Peyer's patch (tissue), 4 donors: ENCODE results near the gene MGST2. TPM values are rescaled to one million over a fixed set of nuclear protein-coding genes. Genes with fewer than 3 reads are reported as not detected.

ENCODE experiments used
- DNase-seq, 3 donors: peaks; one replicate each; pipeline ENCODE4 v3.0.0-alpha.2; 2017 to 2019
- H3K27ac ChIP-seq, 4 donors: fragments of 200-600 bp; sonication (generic); one replicate each; pipeline ENCODE4 v1.5.1; 2016 to 2019
- H3K27me3 ChIP-seq, 2 donors: fragments of 200-600 bp; sonication (generic); one replicate each; pipeline ENCODE4 v1.5.1; 2019
- H3K36me3 ChIP-seq, 3 donors: fragments of 200-600 bp; sonication (generic); one replicate each; pipeline ENCODE4 v1.5.1; 2016 to 2019
- H3K4me1 ChIP-seq, 4 donors: fragments of 200-600 bp; sonication (generic); one replicate each; pipeline ENCODE4 v1.5.1; 2016 to 2019
- H3K4me3 ChIP-seq, 4 donors: fragments of 200-600 bp; sonication (generic); 1 replicate in 3 of 4; 2 replicates in 1 of 4; pipeline ENCODE4 v1.5.1; 2016 to 2019; ENCODE audit warnings: mild to moderate bottlenecking in 1 of 4
- H3K9me3 ChIP-seq, 4 donors: fragments of 200-600 bp; sonication (generic); one replicate each; pipeline ENCODE4 v1.5.1; 2016 to 2019; ENCODE audit warnings: mild to moderate bottlenecking in 1 of 4
- CTCF ChIP-seq, 6 experiments: fragments of 450-650 bp in 4 of 6; fragments of 200-600 bp in 2 of 6; sonication (generic) in 1 of 6; IDR thresholded peaks; one replicate each; pipeline ENCODE4 v1.5.1; 2017 to 2019; ENCODE audit warnings: antibody characterized with exemption in 6 of 6, mild to moderate bottlenecking in 3 of 6, moderate library complexity in 1 of 6
- POLR2A ChIP-seq, 2 donors: fragments of 450-650 bp; IDR thresholded peaks; one replicate each; pipeline ENCODE4 v1.5.1; 2017; ENCODE audit warnings: antibody characterized with exemption in 2 of 2, mild to moderate bottlenecking in 2 of 2, moderate library complexity in 2 of 2
- total RNA-seq, 4 donors: library from RNA; depleted of rRNA; stranded (reverse); fragments of >200 nt; gene quantifications; one replicate each; pipeline ENCODE4 v1.1.0, GENCODE V29; 2016

MGST2 gene
- total RNA-seq, 4 donors from 2014 or later: 21.5 to 137 (median 83.4) TPM

GRCh38 chr4:139682309-139682708 lies 16.7 kb downstream of the MGST2 start:
- Histone ChIP-seq H3K27ac (no peak overlapping the region), H3K4me3 (no peak overlapping the region), H3K9me3 (no peaks in the 10 kb centered on the region), H3K4me1 (peaks cover 0 to 19% (median 0%) of the 10 kb centered on the region in 4 donors), H3K27me3 (no peaks in the 10 kb centered on the region), H3K36me3 (peaks cover 0 to 42% (median 0%) of the 10 kb centered on the region in 3 donors)
- no peak for TF ChIP-seq CTCF (IDR thresholded peaks at IDR 0.05)
- no peak for TF ChIP-seq POLR2A (IDR thresholded peaks at IDR 0.05)
- DNase-seq: no peak

GRCh38 chr4:139682741-139683151 lies 17.1 kb downstream of the MGST2 start:
- H3K9me3 ChIP-seq: no peaks in the 10 kb centered on the region
- H3K27ac ChIP-seq: no peak overlapping the region
- no peaks in the 10 kb centered on the region for H3K27me3 ChIP-seq
- no peak for DNase-seq
- TF ChIP-seq CTCF (IDR thresholded peaks at IDR 0.05) (no peak), POLR2A (IDR thresholded peaks at IDR 0.05) (no peak)
- H3K4me3 ChIP-seq: no peak overlapping the region
- H3K4me1 ChIP-seq: peaks cover 0 to 19% (median 0%) of the 10 kb centered on the region in 4 donors
- peaks cover 0 to 39% (median 0%) of the 10 kb centered on the region in 3 donors for H3K36me3 ChIP-seq

DNA sequence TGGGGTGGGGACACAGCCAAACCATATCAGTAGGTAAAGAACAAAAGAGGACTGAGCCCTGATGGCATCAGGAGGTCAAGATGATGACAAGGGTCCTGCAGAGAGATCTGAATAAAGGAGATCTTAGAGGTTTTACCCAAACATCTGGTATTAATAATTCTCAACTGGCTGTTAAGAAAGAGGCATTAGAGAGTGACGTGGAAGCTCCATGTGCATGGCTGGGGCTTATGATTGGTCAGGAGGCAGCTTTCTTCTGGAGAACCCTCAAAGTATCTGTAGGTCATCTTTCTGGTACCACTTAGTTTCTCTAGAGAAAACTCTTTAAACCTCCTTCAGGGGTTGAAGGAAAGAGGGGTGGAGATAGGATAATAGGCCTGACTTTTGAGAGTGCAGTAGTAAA lies 18.7 kb downstream of the MGST2 start:
- TF ChIP-seq CTCF (IDR thresholded peaks at IDR 0.05) (no peak), POLR2A (IDR thresholded peaks at IDR 0.05) (no peak)
- no peak for DNase-seq
- H3K9me3 ChIP-seq: no peaks in the 10 kb centered on the region
- no peak overlapping the region for H3K27ac ChIP-seq
- H3K4me1 ChIP-seq: peaks cover 0 to 29% (median 1%) of the 10 kb centered on the region in 4 donors
- peaks cover 0 to 23% (median 0%) of the 10 kb centered on the region in 3 donors for H3K36me3 ChIP-seq
- H3K27me3 ChIP-seq: no peaks in the 10 kb centered on the region
- H3K4me3 ChIP-seq: no peak overlapping the region

DNA sequence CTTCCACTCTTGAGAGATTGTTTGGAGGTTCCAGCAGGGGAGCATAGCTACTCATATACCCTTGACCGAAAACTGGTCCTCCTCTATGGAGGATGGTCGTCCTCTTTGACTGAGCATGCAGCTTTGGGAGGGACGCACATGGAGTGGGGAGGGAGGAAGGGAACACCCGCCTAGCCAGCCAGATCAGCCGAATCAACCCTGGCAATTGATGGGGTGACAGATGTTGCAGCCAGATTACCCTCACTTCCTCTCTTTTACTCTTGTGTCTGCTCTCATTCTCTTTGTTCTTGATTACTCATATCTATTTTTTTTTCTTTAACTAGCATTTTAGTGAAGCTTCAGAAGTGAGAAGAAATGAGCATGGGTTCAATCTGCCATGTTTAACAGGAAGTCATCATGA lies 19.6 kb downstream of the MGST2 start:
- Histone ChIP-seq H3K27me3 (no peaks in the 10 kb centered on the region), H3K4me3 (no peak overlapping the region), H3K9me3 (no peaks in the 10 kb centered on the region), H3K27ac (no peak overlapping the region), H3K4me1 (peaks cover 0 to 34% (median 1%) of the 10 kb centered on the region in 4 donors), H3K36me3 (peaks cover 0 to 16% (median 0%) of the 10 kb centered on the region in 3 donors)
- no peak for DNase-seq
- TF ChIP-seq CTCF (IDR thresholded peaks at IDR 0.05) (no peak), POLR2A (IDR thresholded peaks at IDR 0.05) (no peak)

DNA sequence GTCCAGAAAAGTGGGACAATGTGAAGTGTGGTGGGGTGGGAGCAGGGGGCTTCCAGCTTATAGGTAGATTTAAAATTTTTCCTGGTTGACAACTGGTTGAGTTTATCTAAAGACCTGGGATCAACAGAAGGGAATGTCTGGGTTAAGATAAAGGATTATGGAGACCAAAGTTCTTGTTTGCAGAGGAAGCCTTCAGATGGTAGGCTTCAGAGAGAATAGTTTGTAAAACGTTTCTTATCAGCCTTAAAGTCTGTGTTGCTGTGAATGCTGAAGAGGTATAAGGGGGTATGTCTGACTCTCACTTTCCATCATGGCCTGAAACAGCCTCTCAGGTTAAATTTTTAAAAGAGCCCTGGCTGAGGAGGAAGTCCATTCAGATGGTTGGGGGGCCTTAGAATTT lies 20.5 kb downstream of the MGST2 start:
- no peak for DNase-seq
- TF ChIP-seq CTCF (IDR thresholded peaks at IDR 0.05) (no peak), POLR2A (IDR thresholded peaks at IDR 0.05) (no peak)
- no peaks in the 10 kb centered on the region for H3K9me3 ChIP-seq
- peak overlapping the region in 1 of 4 donors; percentile 3 for H3K27ac ChIP-seq
- peaks cover 0 to 13% (median 0%) of the 10 kb centered on the region in 3 donors for H3K36me3 ChIP-seq
- H3K4me3 ChIP-seq: no peak overlapping the region
- H3K4me1 ChIP-seq: peaks cover 0 to 44% (median 1%) of the 10 kb centered on the region in 4 donors
- no peaks in the 10 kb centered on the region for H3K27me3 ChIP-seq

DNA sequence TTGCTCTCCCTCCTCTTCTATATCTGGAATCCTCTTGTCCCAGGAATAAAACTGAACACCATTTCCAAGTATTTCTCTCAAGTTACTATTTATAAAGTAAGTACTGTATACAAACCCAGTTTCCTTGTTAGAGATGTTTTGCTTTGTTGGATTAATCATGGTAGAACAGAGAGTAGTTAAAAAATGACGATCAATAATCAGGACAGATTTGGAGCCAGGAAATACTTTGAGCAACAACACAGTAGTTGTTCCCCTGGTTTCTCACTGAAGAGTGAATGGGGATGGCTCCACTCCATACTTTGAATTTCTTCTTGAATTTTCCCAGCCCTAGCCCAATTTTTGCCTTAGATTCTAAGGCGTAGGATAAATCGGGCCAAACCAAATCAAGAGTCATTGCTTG lies 21.4 kb downstream of the MGST2 start:
- H3K4me3 ChIP-seq: no peak overlapping the region
- H3K27me3 ChIP-seq: no peaks in the 10 kb centered on the region
- H3K4me1 ChIP-seq: peaks cover 0 to 52% (median 1%) of the 10 kb centered on the region in 4 donors
- H3K36me3 ChIP-seq: peaks cover 0 to 13% (median 0%) of the 10 kb centered on the region in 3 donors
- no peak for DNase-seq
- H3K9me3 ChIP-seq: no peaks in the 10 kb centered on the region
- peak overlapping the region in 1 of 4 donors; percentile 16 for H3K27ac ChIP-seq
- TF ChIP-seq CTCF (IDR thresholded peaks at IDR 0.05) (no peak), POLR2A (IDR thresholded peaks at IDR 0.05) (no peak)
